ENCODE results near the gene AUP1.

DNA sequence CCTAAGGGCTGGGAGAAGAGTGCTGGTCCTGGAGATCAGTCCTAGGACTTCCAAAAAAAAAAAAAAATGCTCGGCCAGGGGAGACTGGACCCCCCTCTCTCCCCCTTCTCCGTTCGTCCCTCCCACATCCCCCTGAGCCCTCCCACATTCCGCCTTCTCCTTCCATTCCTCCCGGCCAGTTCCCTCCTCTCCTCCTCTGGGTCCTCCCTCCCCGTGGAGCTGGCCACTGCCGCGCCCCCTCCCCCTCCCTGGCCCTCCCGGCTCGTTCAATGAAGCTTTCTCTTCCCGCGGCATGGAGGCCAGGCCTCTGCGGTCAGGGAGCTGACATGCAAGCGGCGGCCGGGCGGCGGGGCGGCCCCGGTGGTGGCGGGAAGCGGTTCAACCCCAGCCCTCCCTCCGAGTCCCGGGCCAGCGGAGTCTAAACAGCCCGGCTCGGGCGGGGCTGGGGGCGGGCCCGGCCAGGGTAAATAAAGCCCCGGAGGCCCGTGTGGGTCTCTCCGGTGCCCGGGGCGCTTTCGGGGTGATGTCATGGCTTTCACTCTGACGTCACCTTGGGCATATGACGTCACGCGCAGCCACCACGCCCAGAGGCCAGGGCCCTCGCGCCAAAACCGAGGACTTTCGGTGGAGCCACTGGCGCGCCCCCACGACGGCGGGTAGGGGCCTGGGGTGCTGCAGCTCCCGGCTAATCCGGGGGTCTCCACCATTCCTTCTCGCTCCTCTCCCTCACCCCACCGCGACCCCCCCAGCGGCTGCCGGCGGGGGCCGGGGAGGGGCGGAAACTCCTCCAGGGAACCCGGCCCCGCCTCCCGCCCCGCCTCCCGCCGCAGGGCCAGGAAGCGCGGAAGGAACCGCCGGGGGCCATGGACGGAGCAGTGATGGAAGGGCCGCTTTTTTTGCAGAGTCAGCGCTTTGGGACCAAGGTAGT is 24.6 kb upstream of the AUP1 start, which contains the start of the genes DOK1 and LOXL3:
- TF ChIP-seq POLR3A (IDR thresholded peaks at IDR 0.05; ENCODE audit: borderline replicate concordance, extremely low read depth, insufficient read depth, insufficient read length): no peak
- no peak for TF ChIP-seq FOXJ3 (CRISPR knock-in tag; IDR thresholded peaks at IDR 0.05)

Data from K562 (cell line).